H54 (cell line): ENCODE results near the gene PLCD4.

ENCODE experiments used
- DNase-seq: peaks from one replicate; pipeline ENCODE4 v3.0.0; 2011; ENCODE audit warnings: low spot score, mixed read lengths; ENCODE audit not compliant: insufficient read length
- FAIRE-seq: peaks from 3 replicates; lab custom pipeline; 2011; peaks lifted over from hg19 to GRCh38; lab: Jason Lieb, UNC
- POLR2A ChIP-seq: IDR thresholded peaks from 2 replicates; pipeline ENCODE4 v1.6.1; 2011; ENCODE audit warnings: low read depth, mild to moderate bottlenecking, low read length

Gene PLCD4

GRCh38 chr2:218638372-218638771, 30.7 kb downstream of the PLCD4 start:
- DNase-seq, result no peak
- TF ChIP-seq POLR2A, result no peak
- FAIRE-seq, result no peak

DNA sequence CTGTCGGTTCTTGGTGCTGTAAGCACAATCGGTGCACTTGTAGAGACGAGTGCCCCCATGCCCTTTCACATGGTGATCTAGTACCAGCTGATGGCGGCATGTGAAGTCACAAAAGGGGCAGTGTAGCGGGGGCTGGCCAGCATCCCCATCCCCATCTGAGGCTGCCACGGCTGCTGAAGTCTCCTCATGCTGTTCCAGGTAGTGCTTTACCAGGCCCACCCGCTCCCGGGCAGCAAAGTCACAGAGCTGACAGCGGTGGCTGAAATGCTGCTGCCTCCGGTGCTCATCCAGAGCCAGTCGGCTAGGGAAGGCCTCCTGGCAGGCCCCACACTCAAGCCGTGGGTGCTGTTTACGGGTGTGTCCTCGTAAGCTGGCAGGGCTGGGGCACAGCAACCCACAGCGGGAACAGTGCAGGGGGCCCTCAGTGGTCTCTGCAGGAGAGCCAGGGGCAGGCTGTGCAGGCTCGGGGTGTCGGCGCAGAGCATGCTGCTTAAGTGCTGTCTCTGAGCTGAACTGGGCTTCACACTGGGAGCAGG, 34.5 kb downstream of the PLCD4 start:
- FAIRE-seq (no peak), DNase-seq (no peak)
- TF ChIP-seq POLR2A, result no peak

DNA sequence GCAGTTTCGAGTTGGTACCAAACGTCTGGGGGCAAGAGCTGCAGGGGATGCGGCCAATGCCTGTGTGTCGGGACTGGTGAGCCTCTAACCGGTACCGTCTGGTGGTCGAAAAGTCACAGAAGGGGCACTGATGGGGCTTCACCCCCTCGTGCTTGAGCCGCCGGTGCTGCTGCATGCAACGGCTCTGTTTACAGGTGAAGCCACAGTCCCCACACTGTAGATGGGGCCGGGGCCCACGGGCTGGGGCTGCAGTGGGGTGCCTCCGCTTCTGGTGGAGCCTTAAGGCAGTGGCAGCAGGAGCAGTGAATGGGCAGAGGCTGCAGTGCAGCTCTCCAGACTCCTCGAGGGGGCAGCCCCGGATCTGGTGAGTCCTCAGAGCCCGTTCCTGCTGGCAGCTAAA, 35.1 kb downstream of the PLCD4 start:
- no peak for TF ChIP-seq POLR2A
- FAIRE-seq (no peak), DNase-seq (no peak)

DNA sequence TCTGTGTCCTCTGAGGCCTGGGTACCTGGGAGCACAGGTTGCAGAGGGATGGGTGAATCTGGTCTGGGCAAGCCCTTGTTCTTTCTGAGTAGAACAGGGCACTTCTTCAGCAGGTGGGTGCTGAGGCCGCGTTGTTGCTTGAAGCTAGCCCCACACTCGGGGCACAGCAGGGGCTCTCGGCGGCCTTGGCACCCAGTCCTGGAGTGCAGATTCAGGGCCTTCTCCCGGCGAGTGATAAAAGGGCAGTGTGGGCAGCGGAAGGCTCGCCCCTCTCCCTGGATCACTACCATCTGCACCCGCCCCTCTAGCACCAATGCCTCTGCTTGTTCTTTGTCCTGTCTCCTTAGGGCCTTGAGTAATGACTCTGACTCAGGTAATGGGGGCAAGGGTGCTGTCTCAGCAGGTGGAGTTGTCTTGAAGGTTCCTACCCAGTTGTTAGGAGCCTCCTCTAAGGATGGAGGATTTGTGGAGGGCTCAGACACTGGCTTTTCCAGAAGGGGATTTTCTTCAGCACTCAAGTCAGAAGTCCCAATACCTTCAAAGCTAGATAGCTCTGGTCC, 36.1 kb downstream of the PLCD4 start:
- FAIRE-seq (no peak), DNase-seq (no peak)
- no peak for TF ChIP-seq POLR2A

GRCh38 chr2:218644721-218645120, 37.0 kb downstream of the PLCD4 start:
- no peak for DNase-seq
- FAIRE-seq, result no peak
- TF ChIP-seq POLR2A, result no peak

DNA sequence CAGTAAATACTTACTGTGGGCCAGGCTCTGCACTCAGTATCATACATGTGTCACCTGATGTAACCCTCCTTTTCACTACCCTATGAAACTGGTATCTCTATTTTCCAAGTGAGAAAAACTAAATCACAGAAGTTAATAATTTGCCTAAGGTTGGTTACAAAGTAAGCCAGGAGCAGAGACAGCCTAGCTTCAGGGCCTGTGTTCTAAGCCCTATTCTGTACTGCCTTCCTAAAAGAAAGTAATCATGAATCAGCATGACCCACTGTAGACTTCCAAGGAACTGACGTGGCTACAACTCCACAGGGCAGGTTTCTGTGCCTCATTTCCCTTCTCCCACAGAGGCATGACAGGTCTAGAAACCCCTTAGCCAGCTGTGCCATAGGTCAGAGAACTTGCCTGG, 37.4 kb downstream of the PLCD4 start:
- TF ChIP-seq POLR2A, result no peak
- FAIRE-seq, result peak; percentile 78
- peak; percentile 60 for DNase-seq

DNA sequence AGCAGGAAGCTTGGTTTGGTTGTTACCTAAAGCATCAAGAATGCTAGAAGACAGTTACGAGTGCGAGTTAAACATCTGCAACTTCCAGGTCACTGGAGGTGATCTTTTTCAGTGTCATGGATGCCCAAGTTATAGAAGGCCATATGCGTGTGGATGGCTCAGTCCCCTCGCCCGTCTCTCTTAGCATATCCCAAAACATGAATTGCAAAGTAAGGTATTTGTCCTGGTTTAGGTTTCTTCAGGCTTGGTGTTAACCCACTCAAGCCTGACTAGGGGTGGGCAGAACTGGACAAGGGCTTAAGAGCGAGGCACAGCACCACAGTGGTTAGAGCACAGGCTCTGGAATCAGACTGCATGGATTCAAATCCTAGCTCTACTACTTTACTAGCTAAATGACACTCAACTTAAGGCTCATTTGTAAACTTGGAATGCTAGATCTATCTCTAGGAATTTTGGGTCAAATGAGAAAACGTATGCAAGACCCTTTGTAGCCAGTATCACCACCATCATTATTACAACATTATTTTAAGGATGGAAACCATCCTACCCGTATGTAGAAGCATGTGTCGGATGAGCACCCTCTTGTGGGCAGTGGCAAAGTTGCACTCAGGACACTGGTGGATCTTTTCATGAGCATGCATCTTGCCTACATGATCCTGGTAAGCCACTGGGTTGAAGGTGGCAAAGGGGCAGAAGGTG, 40.5 kb downstream of the PLCD4 start:
- DNase-seq (peak; percentile 57), FAIRE-seq (peak; percentile 55)

DNA sequence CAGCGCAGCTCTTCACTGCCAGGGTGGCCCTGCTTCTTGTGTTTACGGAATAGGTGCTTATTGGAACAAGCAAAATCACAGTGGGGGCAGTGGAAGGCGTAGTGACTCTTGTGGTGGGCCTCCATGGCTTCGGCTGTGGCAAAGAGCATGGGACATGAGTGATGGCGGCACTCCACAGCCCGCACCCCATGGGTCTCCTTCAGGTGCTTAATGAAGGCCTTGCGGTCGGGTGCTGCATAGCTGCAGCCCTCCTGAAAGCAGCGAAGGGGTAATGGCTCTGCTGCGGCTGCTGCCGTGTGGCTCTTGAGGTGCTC, 41.0 kb downstream of the PLCD4 start:
- DNase-seq (no peak), FAIRE-seq (no peak)
- no peak for TF ChIP-seq POLR2A

More for the DNA sequence above, 40.5 kb downstream of the PLCD4 start:
- TF ChIP-seq POLR2A, result no peak

DNA sequence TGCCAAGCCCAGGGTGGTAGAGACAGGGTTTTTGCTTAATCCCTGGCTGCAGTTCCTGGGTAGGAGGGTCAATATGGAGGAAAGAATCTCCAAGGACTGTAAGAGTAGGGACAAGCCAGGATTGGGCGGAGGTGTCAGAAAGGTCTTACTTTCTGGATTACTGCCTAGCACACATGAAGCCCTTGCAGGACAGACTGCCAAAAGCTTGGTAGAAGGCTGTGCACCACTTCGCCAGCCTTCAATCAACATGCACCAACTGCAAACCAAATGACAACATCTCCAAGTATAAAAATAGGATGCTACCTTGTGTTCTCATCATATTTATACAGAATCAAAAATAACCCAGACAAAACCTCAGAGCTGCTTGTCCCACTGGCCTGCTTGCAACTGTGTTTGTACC, 48.1 kb downstream of the PLCD4 start:
- no peak for TF ChIP-seq POLR2A
- DNase-seq (no peak), FAIRE-seq (no peak)

- TF ChIP-seq POLR2A, result no peak
- no peak for DNase-seq
- no peak for FAIRE-seq
These were observed 51.1 kb downstream of the PLCD4 start for GRCh38 chr2:218658671-218659257.

- DNase-seq (peak; percentile 92), FAIRE-seq (peak; percentile 15)
- peak; percentile 79 for TF ChIP-seq POLR2A
These were observed 51.7 kb downstream of the PLCD4 start, which contains the start of the genes BCS1L and ZNF142 for GRCh38 chr2:218659258-218659987. BCS1L (plus strand) TSS chr2:218659683; CDS start chr2:218660988, 1,305 bp downstream. ZNF142 (minus strand) TSS chr2:218659623; CDS start chr2:218656429, 3,194 bp downstream.

- FAIRE-seq, result no peak
- no peak for DNase-seq
- no peak for TF ChIP-seq POLR2A
These were observed 52.3 kb downstream of the PLCD4 start for GRCh38 chr2:218659988-218660358.

GRCh38 chr2:218662377-218662776, 54.7 kb downstream of the PLCD4 start:
- no peak for FAIRE-seq
- DNase-seq, result no peak
- no peak for TF ChIP-seq POLR2A

DNA sequence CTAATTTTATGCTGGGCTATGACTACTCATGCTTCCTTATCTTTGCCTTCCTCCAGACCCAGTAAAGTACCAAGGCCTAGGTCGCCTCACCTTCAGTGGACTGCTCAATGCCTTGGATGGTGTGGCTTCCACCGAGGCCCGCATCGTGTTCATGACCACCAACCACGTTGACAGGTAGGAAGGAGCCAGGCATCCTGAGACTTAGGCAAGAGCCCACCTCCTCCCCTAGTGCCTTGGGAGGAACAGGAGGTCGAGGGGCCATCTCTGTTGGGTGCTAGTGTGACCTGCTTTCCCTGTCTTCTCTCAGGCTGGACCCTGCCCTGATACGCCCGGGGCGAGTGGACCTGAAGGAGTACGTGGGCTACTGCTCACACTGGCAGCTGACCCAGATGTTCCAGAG, 55.1 kb downstream of the PLCD4 start:
- no peak for TF ChIP-seq POLR2A
- FAIRE-seq, result no peak
- no peak for DNase-seq
